HCEC 1CT (cell line): ENCODE measurements around the gene PRKAR1B.
"Not testable (repeated sequence)": the region's sequence is repeated elsewhere in the genome, so short reads cannot be mapped to it uniquely, and the experiment has no call there.

Experiments used
- DNase-seq: peaks from one replicate; pipeline ENCODE4 v3.0.0-alpha.2; 2017

Gene PRKAR1B

GRCh38 chr7:666454-667292 is 60.4 kb downstream of the PRKAR1B start:
- DNase-seq, result no peak

GRCh38 chr7:665736-666453 is 61.2 kb downstream of the PRKAR1B start:
- DNase-seq, result no peak

- DNase-seq, result no peak
Observed at GRCh38 chr7:664997-665735, 61.9 kb downstream of the PRKAR1B start.

- DNase-seq, result no peak
Observed at GRCh38 chr7:664402-664775, 62.7 kb downstream of the PRKAR1B start.

GRCh38 chr7:662576-662975 is 64.5 kb downstream of the PRKAR1B start:
- DNase-seq, result no peak

- DNase-seq, result no peak
Observed at GRCh38 chr7:659996-660395, 67.1 kb downstream of the PRKAR1B start.

GRCh38 chr7:659306-659847 is 67.7 kb downstream of the PRKAR1B start:
- DNase-seq, result no peak

GRCh38 chr7:657565-658119 is 69.4 kb downstream of the PRKAR1B start:
- DNase-seq, result no peak

GRCh38 chr7:657010-657409 is 70.1 kb downstream of the PRKAR1B start:
- not testable (repeated sequence) for DNase-seq

GRCh38 chr7:655758-656157 is 71.3 kb downstream of the PRKAR1B start:
- DNase-seq, result no peak

GRCh38 chr7:653829-654764 is 73.0 kb downstream of the PRKAR1B start:
- no peak for DNase-seq

- no peak for DNase-seq
Observed at GRCh38 chr7:652881-653280, 74.2 kb downstream of the PRKAR1B start.

- not testable (repeated sequence) for DNase-seq
Observed at GRCh38 chr7:652167-652566, 74.9 kb downstream of the PRKAR1B start.

GRCh38 chr7:651032-651728 is 75.9 kb downstream of the PRKAR1B start:
- no peak for DNase-seq

GRCh38 chr7:650339-651031 is 76.6 kb downstream of the PRKAR1B start:
- DNase-seq, result no peak

- DNase-seq, result no peak
Observed at GRCh38 chr7:646951-647350, 80.1 kb downstream of the PRKAR1B start.

GRCh38 chr7:646487-646886 is 80.6 kb downstream of the PRKAR1B start:
- no peak for DNase-seq

- no peak for DNase-seq
Observed at GRCh38 chr7:645606-646005, 81.5 kb downstream of the PRKAR1B start.

GRCh38 chr7:644381-645305 is 82.4 kb downstream of the PRKAR1B start:
- DNase-seq, result no peak
